HepG2 (cell line): ENCODE results near the gene CCDC142. TPM values are rescaled to one million over a fixed set of nuclear protein-coding genes. Genes with fewer than 3 reads are reported as not detected.
A peak's percentile ranks its signal among the peaks of the same experiment; 100 is the strongest.

Experiments used
- ADNP ChIP-seq: sonication (generic); formaldehyde crosslinking; IDR thresholded peaks from 2 replicates; pipeline ENCODE4 v1.4.0; 2020; ENCODE audit warnings: missing genetic modification reagents
- CAMTA2 ChIP-seq: sonication (generic); formaldehyde crosslinking; IDR thresholded peaks from 2 replicates; pipeline ENCODE4 v1.4.0; 2020; ENCODE audit warnings: mild to moderate bottlenecking, missing genetic modification reagents, borderline replicate concordance
- CBFB ChIP-seq: sonication (generic); formaldehyde crosslinking; IDR thresholded peaks from 2 replicates; pipeline ENCODE4 v1.4.0; 2020; ENCODE audit warnings: missing genetic modification reagents
- CCDC6 ChIP-seq: sonication (generic); formaldehyde crosslinking; IDR thresholded peaks from 2 replicates; pipeline ENCODE4 v1.8.1; 2022; ENCODE audit warnings: mild to moderate bottlenecking, missing genetic modification reagents, moderate library complexity
- GABPB1 ChIP-seq: IDR thresholded peaks from 2 replicates; pipeline ENCODE4 v1.6.1; 2016; ENCODE audit warnings: mild to moderate bottlenecking, missing genetic modification reagents, moderate library complexity, missing compliant biosample characterization
- HOXA7 ChIP-seq: sonication (generic); formaldehyde crosslinking; IDR thresholded peaks from 2 replicates; pipeline ENCODE4 v1.8.1; 2022; ENCODE audit warnings: mild to moderate bottlenecking, missing genetic modification reagents, moderate library complexity
- KAT2B ChIP-seq: fragments of 150-350 bp; IDR thresholded peaks from 2 replicates; pipeline ENCODE4 v1.6.1; 2014; ENCODE audit warnings: low read depth, low read length, borderline replicate concordance
- KDM4B ChIP-seq: sonication (generic); formaldehyde crosslinking; IDR thresholded peaks from 2 replicates; pipeline ENCODE4 v1.4.0; 2020; ENCODE audit warnings: missing genetic modification reagents
- NFYC ChIP-seq: IDR thresholded peaks from 2 replicates; pipeline ENCODE4 v1.6.1; 2016; ENCODE audit warnings: missing genetic modification reagents, missing compliant biosample characterization
- NR2F6 ChIP-seq, 2 experiments: IDR thresholded peaks; 2 replicates each; pipeline ENCODE4 v1.6.1; 2016; ENCODE audit warnings: antibody characterized with exemption in 1 of 2, mild to moderate bottlenecking in 1 of 2
- NRL ChIP-seq: sonication (generic); formaldehyde crosslinking; IDR thresholded peaks from 2 replicates; pipeline ENCODE4 v1.5.0; 2020; ENCODE audit warnings: missing genetic modification reagents, mild to moderate bottlenecking, moderate library complexity, borderline replicate concordance
- PHB2 ChIP-seq: fragments of 450-650 bp; IDR thresholded peaks from 2 replicates; pipeline ENCODE4 v1.6.1; 2018; ENCODE audit not compliant: partially characterized antibody
- TEAD2 ChIP-seq: sonication (generic); formaldehyde crosslinking; IDR thresholded peaks from 2 replicates; pipeline ENCODE4 v1.9.0; 2021; ENCODE audit warnings: missing genetic modification reagents
- ZNF501 ChIP-seq: sonication (generic); formaldehyde crosslinking; IDR thresholded peaks from 2 replicates; pipeline ENCODE4 v1.5.1; 2020; ENCODE audit warnings: mild to moderate bottlenecking, moderate library complexity, missing genetic modification reagents
- polyA plus RNA-seq, 8 experiments: library from polyadenylated mRNA; depleted of rRNA in 3 of 8; stranded (reverse) in 7 of 8; unstranded in 1 of 8; fragments of >200 nt; fragmentation: Illumina TruSeq in 4 of 8; extraction: Trizol in 4 of 8; gene quantifications; 2 replicates each; pipeline versions ENCODE4 v1.2.1 to v1.2.3, GENCODE V29; 2011 to 2016; ENCODE audit warnings: low read depth in 4 of 8, missing spikeins in 1 of 8, mixed read lengths in 1 of 8; ENCODE audit not compliant: insufficient read depth in 1 of 8
- total RNA-seq, 5 experiments: library from RNA; depleted of rRNA; stranded (reverse); fragments of >200 nt; fragmentation: Illumina TruSeq; extraction: Trizol; gene quantifications; 2 replicates each; pipeline ENCODE4 v1.2.3, GENCODE V29; 2016; ENCODE audit warnings: low read depth in 1 of 5
- TF ChIP-seq, protein P1 (sequence below): sonication (generic); formaldehyde crosslinking; IDR thresholded peaks from 2 replicates; pipeline ENCODE4 v1.5.1; 2020; ENCODE audit warnings: mild to moderate bottlenecking, missing genetic modification reagents, borderline replicate concordance
- TF ChIP-seq, protein P2 (sequence below): sonication (generic); formaldehyde crosslinking; IDR thresholded peaks from 2 replicates; pipeline ENCODE4 v1.8.0; 2023; ENCODE audit warnings: mild to moderate bottlenecking, missing genetic modification reagents
- TF ChIP-seq, protein P3 (sequence below): IDR thresholded peaks from 2 replicates; pipeline ENCODE4 v1.6.1; 2016; ENCODE audit warnings: low read depth, control low read depth
- TF ChIP-seq, protein P4 (sequence below): sonication (generic); formaldehyde crosslinking; conservative IDR thresholded peaks from 2 replicates; pipeline ENCODE4 v1.8.0; 2022; ENCODE audit warnings: mild to moderate bottlenecking, moderate library complexity, missing genetic modification reagents
- TF ChIP-seq, protein P5 (sequence below): sonication (generic); formaldehyde crosslinking; conservative IDR thresholded peaks from 2 replicates; pipeline ENCODE4 v1.4.0; 2020; ENCODE audit warnings: missing genetic modification reagents

The CCDC142 gene
- total and polyA plus RNA-seq, 2 of the 13 experiments (the other 11 are each of a cell fraction or from before 2014, with no cell fraction given) = 14.7 to 30.4 TPM

DNA sequence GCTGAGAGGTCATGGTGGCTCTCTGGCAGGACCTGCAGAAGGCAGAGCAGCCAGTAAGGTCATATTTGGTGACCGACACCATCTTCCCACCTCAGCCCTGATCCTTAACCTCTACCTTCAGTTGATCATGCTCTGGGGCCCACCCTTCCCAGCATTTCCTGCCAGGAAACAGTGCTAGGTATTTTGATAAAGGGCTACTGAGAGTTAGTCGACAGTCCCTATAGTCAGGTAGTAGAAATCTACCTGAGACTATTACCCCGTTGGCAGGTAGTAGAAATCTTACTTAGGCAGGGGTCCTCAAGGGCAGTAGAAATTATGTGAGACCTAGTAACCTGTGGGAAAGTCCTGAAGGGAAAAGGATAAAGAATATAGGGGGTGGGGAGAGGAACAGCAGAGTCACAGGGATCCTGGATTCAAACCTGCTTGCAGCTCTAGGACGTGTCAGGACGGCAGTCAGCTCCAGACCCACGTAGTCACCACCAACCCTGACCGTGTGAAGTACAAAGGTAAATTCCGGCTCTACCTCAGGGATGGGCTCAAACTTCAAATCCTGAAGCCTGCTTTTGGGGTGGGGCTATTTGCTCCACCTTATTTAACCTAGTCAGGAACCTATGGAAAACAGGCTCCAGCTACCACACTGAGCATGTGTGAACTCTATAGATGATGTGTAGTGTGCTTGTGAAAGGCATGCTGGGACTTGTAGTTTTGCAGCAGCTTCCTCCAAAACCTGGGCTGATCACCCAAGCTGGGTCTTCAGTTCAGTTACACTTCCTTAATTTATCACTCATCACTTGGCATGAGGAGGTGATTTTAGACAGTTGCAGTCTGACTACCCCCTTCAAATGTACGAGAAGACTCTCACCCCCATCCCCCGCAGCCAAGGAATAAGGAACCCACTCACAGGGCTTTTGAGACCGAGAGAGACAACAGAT is 43.2 kb upstream of the CCDC142 start, which contains the start of gene DQX1 (continued):
- TF ChIP-seq CCDC6 (peak; percentile 60), CBFB (CRISPR knock-in tag) (peak; percentile 38), KAT2B (no peak), HOXA7 (CRISPR knock-in tag) (no peak), KDM4B (CRISPR knock-in tag) (no peak), PHB2 (no peak), ADNP (CRISPR knock-in tag) (no peak), TEAD2 (CRISPR knock-in tag) (no peak), GABPB1 (CRISPR knock-in tag) (peak; percentile 76), NRL (0 out of 2 replicates have a peak, but pooled peaks have one; percentile 40), CAMTA2 (CRISPR knock-in tag) (no peak), NFYC (CRISPR knock-in tag) (peak; percentile 62), NR2F6 (IDR thresholded peaks at IDR 0.05) (no peak), NR2F6 (CRISPR knock-in tag; IDR thresholded peaks at IDR 0.05) (peak; percentile 64; the same call in 1 of the 2 replicates), ZNF501 (CRISPR knock-in tag) (peak; percentile 59)
- TF ChIP-seq, protein P1, sequence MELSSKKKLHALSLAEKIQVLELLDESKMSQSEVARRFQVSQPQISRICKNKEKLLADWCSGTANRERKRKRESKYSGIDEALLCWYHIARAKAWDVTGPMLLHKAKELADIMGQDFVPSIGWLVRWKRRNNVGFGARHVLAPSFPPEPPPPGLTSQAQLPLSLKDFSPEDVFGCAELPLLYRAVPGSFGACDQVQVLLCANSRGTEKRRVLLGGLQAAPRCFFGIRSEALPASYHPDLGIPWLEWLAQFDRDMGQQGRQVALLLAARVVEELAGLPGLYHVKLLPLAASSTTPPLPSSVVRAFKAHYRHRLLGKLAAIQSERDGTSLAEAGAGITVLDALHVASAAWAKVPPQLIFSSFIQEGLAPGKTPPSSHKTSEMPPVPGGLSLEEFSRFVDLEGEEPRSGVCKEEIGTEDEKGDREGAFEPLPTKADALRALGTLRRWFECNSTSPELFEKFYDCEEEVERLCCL (CRISPR knock-in tag) = 0 out of 2 replicates have a peak, but pooled peaks have one; percentile 42
- TF ChIP-seq, protein P2, sequence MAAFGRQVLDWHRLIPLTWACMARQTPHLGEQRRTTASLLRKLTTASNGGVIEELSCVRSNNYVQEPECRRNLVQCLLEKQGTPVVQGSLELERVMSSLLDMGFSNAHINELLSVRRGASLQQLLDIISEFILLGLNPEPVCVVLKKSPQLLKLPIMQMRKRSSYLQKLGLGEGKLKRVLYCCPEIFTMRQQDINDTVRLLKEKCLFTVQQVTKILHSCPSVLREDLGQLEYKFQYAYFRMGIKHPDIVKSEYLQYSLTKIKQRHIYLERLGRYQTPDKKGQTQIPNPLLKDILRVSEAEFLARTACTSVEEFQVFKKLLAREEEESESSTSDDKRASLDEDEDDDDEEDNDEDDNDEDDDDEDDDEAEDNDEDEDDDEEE (CRISPR knock-in tag) = no peak
- TF ChIP-seq, protein P3, sequence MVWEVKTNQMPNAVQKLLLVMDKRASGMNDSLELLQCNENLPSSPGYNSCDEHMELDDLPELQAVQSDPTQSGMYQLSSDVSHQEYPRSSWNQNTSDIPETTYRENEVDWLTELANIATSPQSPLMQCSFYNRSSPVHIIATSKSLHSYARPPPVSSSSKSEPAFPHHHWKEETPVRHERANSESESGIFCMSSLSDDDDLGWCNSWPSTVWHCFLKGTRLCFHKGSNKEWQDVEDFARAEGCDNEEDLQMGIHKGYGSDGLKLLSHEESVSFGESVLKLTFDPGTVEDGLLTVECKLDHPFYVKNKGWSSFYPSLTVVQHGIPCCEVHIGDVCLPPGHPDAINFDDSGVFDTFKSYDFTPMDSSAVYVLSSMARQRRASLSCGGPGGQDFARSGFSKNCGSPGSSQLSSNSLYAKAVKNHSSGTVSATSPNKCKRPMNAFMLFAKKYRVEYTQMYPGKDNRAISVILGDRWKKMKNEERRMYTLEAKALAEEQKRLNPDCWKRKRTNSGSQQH (CRISPR knock-in tag) = peak; percentile 22; the same call in 1 of the 2 replicates
- TF ChIP-seq, protein P4, sequence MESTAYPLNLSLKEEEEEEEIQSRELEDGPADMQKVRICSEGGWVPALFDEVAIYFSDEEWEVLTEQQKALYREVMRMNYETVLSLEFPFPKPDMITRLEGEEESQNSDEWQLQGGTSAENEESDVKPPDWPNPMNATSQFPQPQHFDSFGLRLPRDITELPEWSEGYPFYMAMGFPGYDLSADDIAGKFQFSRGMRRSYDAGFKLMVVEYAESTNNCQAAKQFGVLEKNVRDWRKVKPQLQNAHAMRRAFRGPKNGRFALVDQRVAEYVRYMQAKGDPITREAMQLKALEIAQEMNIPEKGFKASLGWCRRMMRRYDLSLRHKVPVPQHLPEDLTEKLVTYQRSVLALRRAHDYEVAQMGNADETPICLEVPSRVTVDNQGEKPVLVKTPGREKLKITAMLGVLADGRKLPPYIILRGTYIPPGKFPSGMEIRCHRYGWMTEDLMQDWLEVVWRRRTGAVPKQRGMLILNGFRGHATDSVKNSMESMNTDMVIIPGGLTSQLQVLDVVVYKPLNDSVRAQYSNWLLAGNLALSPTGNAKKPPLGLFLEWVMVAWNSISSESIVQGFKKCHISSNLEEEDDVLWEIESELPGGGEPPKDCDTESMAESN (CRISPR knock-in tag) = 0 out of 2 replicates have a peak, but pooled peaks have one; percentile 33
- TF ChIP-seq, protein P5, sequence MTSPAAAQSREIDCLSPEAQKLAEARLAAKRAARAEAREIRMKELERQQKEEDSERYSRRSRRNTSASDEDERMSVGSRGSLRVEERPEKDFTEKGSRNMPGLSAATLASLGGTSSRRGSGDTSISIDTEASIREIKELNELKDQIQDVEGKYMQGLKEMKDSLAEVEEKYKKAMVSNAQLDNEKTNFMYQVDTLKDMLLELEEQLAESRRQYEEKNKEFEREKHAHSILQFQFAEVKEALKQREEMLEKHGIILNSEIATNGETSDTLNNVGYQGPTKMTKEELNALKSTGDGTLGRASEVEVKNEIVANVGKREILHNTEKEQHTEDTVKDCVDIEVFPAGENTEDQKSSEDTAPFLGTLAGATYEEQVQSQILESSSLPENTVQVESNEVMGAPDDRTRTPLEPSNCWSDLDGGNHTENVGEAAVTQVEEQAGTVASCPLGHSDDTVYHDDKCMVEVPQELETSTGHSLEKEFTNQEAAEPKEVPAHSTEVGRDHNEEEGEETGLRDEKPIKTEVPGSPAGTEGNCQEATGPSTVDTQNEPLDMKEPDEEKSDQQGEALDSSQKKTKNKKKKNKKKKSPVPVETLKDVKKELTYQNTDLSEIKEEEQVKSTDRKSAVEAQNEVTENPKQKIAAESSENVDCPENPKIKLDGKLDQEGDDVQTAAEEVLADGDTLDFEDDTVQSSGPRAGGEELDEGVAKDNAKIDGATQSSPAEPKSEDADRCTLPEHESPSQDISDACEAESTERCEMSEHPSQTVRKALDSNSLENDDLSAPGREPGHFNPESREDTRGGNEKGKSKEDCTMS (CRISPR knock-in tag) = no peak
